Hindlimb muscle (tissue), 1 donor: ENCODE results near the gene LIME1. TPM values are rescaled to one million over a fixed set of nuclear protein-coding genes. Genes with fewer than 3 reads are reported as not detected.

Source experiments
- DNase-seq: peaks from one replicate; pipeline ENCODE4 v3.0.0-alpha.2; 2013
- polyA plus RNA-seq: library from polyadenylated mRNA; unstranded; fragments of 120-200 nt; gene quantifications from one replicate; pipeline ENCODE4 v1.2.1, GENCODE V29; 2013; ENCODE audit not compliant: insufficient read length

Gene LIME1
- polyA plus RNA-seq, 1 donor: 6.2 TPM

GRCh38 chr20:63739130-63740069, 2.9 kb downstream of the LIME1 start, which contains the start of gene SLC2A4RG:
TSS of gene SLC2A4RG (plus strand) at chr20:63739776. CDS start at chr20:63739913, 137 bp downstream.
- peak; percentile 90 for DNase-seq

GRCh38 chr20:63740070-63740626, 3.7 kb downstream of the LIME1 start:
- DNase-seq: peak; percentile 68

GRCh38 chr20:63740627-63741353, 4.3 kb downstream of the LIME1 start:
- peak; percentile 95 for DNase-seq

- no peak for DNase-seq
Measured at GRCh38 chr20:63741354-63741675, 4.9 kb downstream of the LIME1 start.

GRCh38 chr20:63741676-63742380, 5.4 kb downstream of the LIME1 start:
- no peak for DNase-seq

- no peak for DNase-seq
Measured at GRCh38 chr20:63742381-63743024, 6.0 kb downstream of the LIME1 start.

GRCh38 chr20:63743210-63743970, 6.9 kb downstream of the LIME1 start:
- DNase-seq: no peak

GRCh38 chr20:63744158-63744557, 7.7 kb downstream of the LIME1 start:
- DNase-seq: no peak

- DNase-seq: no peak
Measured at GRCh38 chr20:63744574-63745423, 8.3 kb downstream of the LIME1 start.

- no peak for DNase-seq
Measured at GRCh38 chr20:63745424-63745805, 9.0 kb downstream of the LIME1 start.

GRCh38 chr20:63745961-63746731, 9.7 kb downstream of the LIME1 start:
- no peak for DNase-seq

GRCh38 chr20:63746751-63747315, 10.4 kb downstream of the LIME1 start:
- DNase-seq: no peak

- DNase-seq: no peak
Measured at GRCh38 chr20:63747622-63748069, 11.2 kb downstream of the LIME1 start.

GRCh38 chr20:63748070-63748933, 11.8 kb downstream of the LIME1 start:
- DNase-seq: no peak

GRCh38 chr20:63748934-63749270, 12.4 kb downstream of the LIME1 start:
- DNase-seq: no peak

GRCh38 chr20:63749597-63750508, 13.4 kb downstream of the LIME1 start:
- no peak for DNase-seq

GRCh38 chr20:63750807-63751470, 14.5 kb downstream of the LIME1 start:
- DNase-seq: no peak
